ENCODE data around the gene PLCB4. TPM values are rescaled to one million over a fixed set of nuclear protein-coding genes. Genes with fewer than 3 reads are reported as not detected.

The PLCB4 gene
- total RNA-seq, 4 donors from 2014 or later, result 2.7 to 11.4 (median 6.5) TPM

DNA sequence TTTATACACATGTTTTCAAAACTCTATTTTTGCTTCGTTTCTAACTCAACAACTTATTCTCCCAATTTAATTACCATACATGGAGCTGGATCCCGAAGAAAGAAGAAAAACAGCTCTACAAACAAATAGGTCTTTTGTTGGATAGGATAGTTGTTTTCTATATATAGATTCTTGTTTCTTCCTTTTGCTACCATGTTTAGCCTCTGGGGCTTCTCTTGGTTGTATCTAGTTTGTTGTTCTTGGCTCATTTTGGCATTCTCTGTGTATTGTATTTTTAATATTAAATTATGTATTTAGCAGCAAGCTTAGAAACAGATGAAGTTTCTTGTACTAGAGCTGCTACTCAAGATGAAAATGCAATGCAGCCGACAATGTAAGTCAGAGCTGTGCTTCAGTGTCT is 60.9 kb downstream of the PLCB4 start:
- intact Hi-C loops (cut with DNase I; ENCODE audit: low total_unique reads), result no loop called here
- TF ChIP-seq, protein P1, sequence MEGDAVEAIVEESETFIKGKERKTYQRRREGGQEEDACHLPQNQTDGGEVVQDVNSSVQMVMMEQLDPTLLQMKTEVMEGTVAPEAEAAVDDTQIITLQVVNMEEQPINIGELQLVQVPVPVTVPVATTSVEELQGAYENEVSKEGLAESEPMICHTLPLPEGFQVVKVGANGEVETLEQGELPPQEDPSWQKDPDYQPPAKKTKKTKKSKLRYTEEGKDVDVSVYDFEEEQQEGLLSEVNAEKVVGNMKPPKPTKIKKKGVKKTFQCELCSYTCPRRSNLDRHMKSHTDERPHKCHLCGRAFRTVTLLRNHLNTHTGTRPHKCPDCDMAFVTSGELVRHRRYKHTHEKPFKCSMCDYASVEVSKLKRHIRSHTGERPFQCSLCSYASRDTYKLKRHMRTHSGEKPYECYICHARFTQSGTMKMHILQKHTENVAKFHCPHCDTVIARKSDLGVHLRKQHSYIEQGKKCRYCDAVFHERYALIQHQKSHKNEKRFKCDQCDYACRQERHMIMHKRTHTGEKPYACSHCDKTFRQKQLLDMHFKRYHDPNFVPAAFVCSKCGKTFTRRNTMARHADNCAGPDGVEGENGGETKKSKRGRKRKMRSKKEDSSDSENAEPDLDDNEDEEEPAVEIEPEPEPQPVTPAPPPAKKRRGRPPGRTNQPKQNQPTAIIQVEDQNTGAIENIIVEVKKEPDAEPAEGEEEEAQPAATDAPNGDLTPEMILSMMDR (IDR thresholded peaks at IDR 0.05), result no peak
- no peak for TF ChIP-seq POLR2A (IDR thresholded peaks at IDR 0.05)
- WGBS, 2 donors, result 44 to 54% methylated on average over 3 of the region's 3 CpGs
- no peak for DNase-seq (ENCODE audit: low spot score in 2 of 2)
- no peak overlapping the region for H3K4me3 ChIP-seq (ENCODE audit: low read depth, poor library complexity, severe bottlenecking)

DNA sequence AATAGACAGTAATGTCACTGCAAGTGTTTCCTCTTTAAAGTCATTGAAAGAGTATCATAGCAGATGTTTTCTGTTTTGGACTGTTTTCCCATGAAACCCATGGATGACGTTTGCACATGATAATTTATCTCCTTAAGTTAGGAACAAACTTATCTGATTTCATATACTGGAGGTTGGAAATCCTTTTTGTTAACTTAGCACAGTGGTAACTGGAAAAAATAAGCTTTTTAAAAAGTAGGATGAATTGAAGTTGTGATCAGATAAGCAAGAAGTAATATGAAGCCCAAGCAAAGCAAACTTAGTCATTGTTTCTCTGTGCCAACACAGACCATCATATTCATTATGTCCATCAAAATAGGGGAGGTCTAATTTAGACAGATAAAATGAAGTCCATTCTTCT is 61.6 kb downstream of the PLCB4 start:
- 12 to 17% methylated on average over 1 of the region's 1 CpG for WGBS, 2 donors
- no peak overlapping the region for H3K4me3 ChIP-seq (ENCODE audit: low read depth, poor library complexity, severe bottlenecking)
- intact Hi-C loops (cut with DNase I; ENCODE audit: low total_unique reads), result no loop called here
- no peak for DNase-seq (ENCODE audit: low spot score in 2 of 2)
- TF ChIP-seq POLR2A (IDR thresholded peaks at IDR 0.05), result no peak
- TF ChIP-seq, protein P1 (IDR thresholded peaks at IDR 0.05), result no peak

DNA sequence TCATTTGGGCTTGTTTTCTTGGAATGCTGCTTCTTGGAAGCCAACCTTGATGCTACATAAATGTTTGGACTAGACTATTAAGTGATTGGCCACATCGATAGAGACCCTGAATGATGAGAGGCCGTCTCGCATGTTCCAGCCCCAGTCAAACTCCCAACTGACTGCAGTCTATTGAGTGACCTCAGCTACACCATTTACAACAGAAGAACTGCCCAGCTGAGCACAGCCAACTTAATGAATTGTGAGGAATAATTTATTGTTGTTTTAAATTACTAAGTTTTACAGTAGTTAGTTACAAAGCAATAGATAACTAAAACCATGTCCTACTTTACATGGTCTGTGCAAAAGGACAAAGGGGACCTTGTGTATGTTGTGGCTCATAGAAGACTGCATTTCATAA is 63.0 kb downstream of the PLCB4 start:
- no peak overlapping the region for H3K4me3 ChIP-seq (ENCODE audit: low read depth, poor library complexity, severe bottlenecking)
- TF ChIP-seq, protein P1 (IDR thresholded peaks at IDR 0.05), result no peak
- no peak for TF ChIP-seq POLR2A (IDR thresholded peaks at IDR 0.05)
- DNase-seq (ENCODE audit: low spot score in 2 of 2), result no peak
- intact Hi-C loops (cut with DNase I; ENCODE audit: low total_unique reads), result no loop called here
- 87 to 97% methylated on average over 3 of the region's 3 CpGs for WGBS, 2 donors

DNA sequence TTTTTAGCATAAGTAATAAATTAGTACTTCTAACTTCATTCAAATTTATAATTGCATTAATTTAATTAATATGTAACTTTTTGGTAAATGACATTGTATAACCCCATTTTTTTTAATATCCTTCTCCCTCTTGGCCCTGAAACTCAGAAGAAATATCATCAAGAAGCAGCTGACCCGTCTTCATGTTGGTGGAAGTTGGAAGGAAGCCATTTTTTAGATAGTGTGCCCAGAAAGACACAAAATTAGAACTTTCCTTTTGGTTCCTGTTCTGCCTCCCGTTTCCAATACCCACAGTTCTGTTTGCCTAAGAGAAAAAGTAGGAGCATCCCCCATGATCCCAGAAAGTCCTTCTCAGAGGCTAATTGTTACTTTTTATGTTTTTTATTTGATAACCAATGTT is 65.5 kb downstream of the PLCB4 start:
- intact Hi-C loops (cut with DNase I; ENCODE audit: low total_unique reads), result no loop called here
- H3K4me3 ChIP-seq (ENCODE audit: low read depth, poor library complexity, severe bottlenecking), result no peak overlapping the region
- WGBS, 2 donors, result 48 to 59% methylated on average over 2 of the region's 2 CpGs
- TF ChIP-seq POLR2A (IDR thresholded peaks at IDR 0.05), result no peak
- TF ChIP-seq, protein P1 (IDR thresholded peaks at IDR 0.05), result no peak
- DNase-seq (ENCODE audit: low spot score in 2 of 2), result no peak

DNA sequence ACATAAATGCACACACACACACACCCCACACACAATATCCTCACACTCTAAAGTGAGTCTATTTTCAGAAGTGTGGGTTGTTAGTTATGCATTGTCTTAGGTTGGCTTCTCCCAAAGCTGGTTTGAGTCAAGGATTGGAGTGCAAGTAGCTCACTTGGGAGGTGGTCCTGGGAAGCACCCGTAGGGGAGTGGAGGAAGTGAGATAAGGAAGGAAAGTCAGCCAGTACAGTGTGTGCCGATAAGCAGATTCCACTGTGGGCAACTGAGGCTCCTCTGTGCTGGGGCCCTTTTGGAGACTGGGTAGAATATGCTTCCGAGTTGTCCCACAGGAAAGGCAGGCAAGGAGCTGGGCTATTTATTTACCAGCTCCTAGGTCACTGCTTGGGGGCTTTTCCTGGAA is 67.2 kb downstream of the PLCB4 start:
- no peak for DNase-seq (ENCODE audit: low spot score in 2 of 2)
- no peak for TF ChIP-seq POLR2A (IDR thresholded peaks at IDR 0.05)
- TF ChIP-seq, protein P1 (IDR thresholded peaks at IDR 0.05), result no peak
- 75% methylated on average over 3 of the region's 3 CpGs for WGBS, 2 donors
- intact Hi-C loops (cut with DNase I; ENCODE audit: low total_unique reads), result no loop called here
- no peak overlapping the region for H3K4me3 ChIP-seq (ENCODE audit: low read depth, poor library complexity, severe bottlenecking)

DNA sequence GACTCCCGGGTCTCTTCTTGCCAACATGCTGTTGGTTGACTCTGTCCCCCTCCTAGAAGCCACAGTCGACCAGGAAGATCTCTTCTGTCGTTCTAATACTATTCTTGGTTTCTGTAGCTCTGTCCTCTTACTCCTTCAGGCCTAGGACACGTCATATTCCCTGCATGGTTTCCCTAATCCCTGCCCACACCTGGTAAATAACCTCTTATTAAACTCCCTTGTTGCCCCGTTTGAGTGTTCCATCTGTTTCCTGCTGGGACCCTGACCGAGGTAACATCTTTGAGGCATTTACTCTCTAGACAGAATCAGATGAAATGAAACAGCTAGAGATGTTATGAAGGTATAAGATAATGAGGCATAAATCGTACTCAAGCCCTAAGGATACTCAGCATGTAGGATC is 68.1 kb downstream of the PLCB4 start:
- intact Hi-C loops (cut with DNase I; ENCODE audit: low total_unique reads), result no loop called here
- H3K4me3 ChIP-seq (ENCODE audit: low read depth, poor library complexity, severe bottlenecking), result no peak overlapping the region
- 67 to 74% methylated on average over 7 of the region's 7 CpGs for WGBS, 2 donors
- DNase-seq (ENCODE audit: low spot score in 2 of 2), result no peak
- TF ChIP-seq POLR2A (IDR thresholded peaks at IDR 0.05), result no peak
- TF ChIP-seq, protein P1 (IDR thresholded peaks at IDR 0.05), result no peak

All from lower leg skin (tissue), 4 donors.